ENCODE results near the gene IFITM5. TPM values are rescaled to one million over a fixed set of nuclear protein-coding genes. Genes with fewer than 3 reads are reported as not detected.

Gene IFITM5
- total and polyA plus RNA-seq, 9 of the 15 experiments (the other 6 are each of a cell fraction or from before 2014, with no cell fraction given): 0.19 TPM; not detected in 8

GRCh38 chr11:288478-289397 lies 10.6 kb downstream of the IFITM5 start, which contains the start of gene PGGHG (continued):
- TF ChIP-seq KDM4B (IDR thresholded peaks at IDR 0.05; ENCODE audit: borderline replicate concordance in 2 of 2, low read depth in 1 of 2): 0 out of 4 replicates have a peak, but pooled peaks of 1 of the 2 experiments have one; percentile 17
- TF ChIP-seq CXXC5 (CRISPR knock-in tag; IDR thresholded peaks at IDR 0.05): peak; percentile 64
- no peak for TF ChIP-seq IRF1 (CRISPR knock-in tag; IDR thresholded peaks at IDR 0.05; ENCODE audit: borderline replicate concordance)
- no peak for TF ChIP-seq TCF7 (IDR thresholded peaks at IDR 0.05; ENCODE audit: borderline replicate concordance)
- TF ChIP-seq PCBP1 (IDR thresholded peaks at IDR 0.05; ENCODE audit: low read depth, low read length, poor library complexity, severe bottlenecking): peak; percentile 42
- TF ChIP-seq ZNF561 (CRISPR knock-in tag; conservative IDR thresholded peaks at IDR 0.05): no peak
- no peak for TF ChIP-seq ELF4 (CRISPR knock-in tag; IDR thresholded peaks at IDR 0.05)
- TF ChIP-seq TARDBP (IDR thresholded peaks at IDR 0.05): no peak
- no peak for TF ChIP-seq ZNF232 (CRISPR knock-in tag; IDR thresholded peaks at IDR 0.05)
- 0 out of 2 replicates have a peak, but pooled peaks have one; percentile 38 for TF ChIP-seq SIN3B (IDR thresholded peaks at IDR 0.05; ENCODE audit: low read depth)
- TF ChIP-seq ZBTB26 (CRISPR knock-in tag; IDR thresholded peaks at IDR 0.05): no peak
- TF ChIP-seq ZNF707 (CRISPR knock-in tag; conservative IDR thresholded peaks at IDR 0.05): no peak
- TF ChIP-seq NFE2 (IDR thresholded peaks at IDR 0.05; ENCODE audit: low read depth): no peak
- TF ChIP-seq PTTG1 (tag; IDR thresholded peaks at IDR 0.05; ENCODE audit: low read depth): no peak
- TF ChIP-seq ZNF133 (CRISPR knock-in tag; IDR thresholded peaks at IDR 0.05): no peak
- no peak for TF ChIP-seq BRD9 (IDR thresholded peaks at IDR 0.05; ENCODE audit: low read depth, partially characterized antibody)
- no peak for TF ChIP-seq E4F1 (CRISPR knock-in tag; IDR thresholded peaks at IDR 0.05; ENCODE audit: borderline replicate concordance)
- TF ChIP-seq SIN3A (IDR thresholded peaks at IDR 0.05; ENCODE audit: borderline replicate concordance in 2 of 2, control insufficient read depth in 1 of 2, low read depth in 2 of 2, low read length in 2 of 2): no peak
- 0 out of 2 replicates have a peak, but pooled peaks have one; percentile 12 for TF ChIP-seq POLR2A (conservative IDR thresholded peaks at IDR 0.05)
- no peak for TF ChIP-seq MBD2 (IDR thresholded peaks at IDR 0.05; ENCODE audit: borderline replicate concordance, low read depth)
- peak; percentile 60; the same call in 1 of the 2 replicates for TF ChIP-seq HINFP (tag; conservative IDR thresholded peaks at IDR 0.05; ENCODE audit: low read depth)
- TF ChIP-seq RHOXF2B (CRISPR knock-in tag; conservative IDR thresholded peaks at IDR 0.05): no peak

All from K562 (cell line).